Urothelium cell line (cell line): ENCODE measurements around the gene DOK6.
"Not testable (repeated sequence)": the region's sequence is repeated elsewhere in the genome, so short reads cannot be mapped to it uniquely, and the experiment has no call there.

Experiments used
- DNase-seq: peaks from one replicate; pipeline ENCODE4 v3.0.0; 2011; ENCODE audit warnings: low spot score, mixed read lengths
- FAIRE-seq: peaks from 2 replicates; lab custom pipeline; 2011; peaks lifted over from hg19 to GRCh38; lab: Jason Lieb, UNC

DOK6 gene

DNA sequence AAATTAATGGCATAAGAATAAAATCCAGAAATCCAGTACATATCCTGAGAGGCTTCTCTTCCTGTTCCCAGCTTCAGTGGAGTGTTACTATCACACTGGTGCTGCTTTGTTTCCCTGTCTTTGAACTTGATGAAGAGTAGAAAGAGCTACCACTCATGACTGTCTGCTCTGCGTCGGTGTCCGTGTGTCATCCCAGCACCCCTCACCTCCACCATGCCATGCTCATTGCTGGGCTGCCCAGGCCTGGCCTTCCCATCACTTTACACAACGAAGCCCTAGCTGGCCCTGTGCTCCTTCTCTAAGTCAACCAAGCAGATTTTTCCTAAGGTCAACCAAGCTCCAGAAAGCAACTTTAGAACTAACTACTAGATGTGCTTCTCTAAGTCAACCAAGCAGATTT lies 215.4 kb downstream of the DOK6 start:
- DNase-seq (no peak), FAIRE-seq (no peak)

DNA sequence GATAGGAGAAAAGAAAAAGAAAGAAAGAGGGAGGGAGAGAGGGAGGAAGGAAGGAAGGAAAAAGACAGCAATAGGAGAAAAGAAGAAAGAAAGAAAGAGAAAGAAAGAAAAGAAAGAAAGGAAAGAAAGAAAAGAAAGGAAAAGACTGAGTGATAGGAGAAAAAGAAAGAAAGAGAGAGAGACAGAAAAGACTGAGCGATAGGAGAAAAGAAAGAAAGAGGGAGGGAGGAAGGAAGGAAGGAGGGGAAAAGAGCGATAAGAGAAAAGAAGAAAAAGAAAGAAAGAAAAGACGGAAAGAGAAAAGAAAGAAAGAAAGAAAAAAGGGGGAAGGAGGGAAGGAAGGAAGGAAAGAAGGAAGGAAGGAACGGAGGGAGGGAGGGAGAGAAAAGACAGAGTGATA lies 216.7 kb downstream of the DOK6 start:
- FAIRE-seq = no peak
- DNase-seq = no peak

DNA sequence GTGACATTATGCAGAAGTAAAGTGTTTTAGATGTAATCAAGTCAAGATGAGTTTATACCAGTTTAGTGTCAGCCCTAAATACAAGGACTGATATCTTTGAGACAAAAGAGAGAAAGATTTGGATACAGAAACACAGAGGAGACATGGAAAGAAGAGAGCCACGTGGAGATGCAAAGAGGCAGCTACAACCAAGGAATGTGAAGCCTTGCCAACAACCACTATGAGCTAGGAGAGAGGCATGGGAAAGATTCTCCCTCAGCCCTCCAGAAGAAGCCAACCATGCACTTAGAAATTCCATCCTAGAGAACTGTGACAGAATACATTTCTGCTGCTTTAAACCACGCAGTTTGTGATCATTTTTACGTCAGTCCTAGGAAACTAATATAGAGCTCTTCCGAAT lies 217.2 kb downstream of the DOK6 start:
- FAIRE-seq (no peak), DNase-seq (no peak)

DNA sequence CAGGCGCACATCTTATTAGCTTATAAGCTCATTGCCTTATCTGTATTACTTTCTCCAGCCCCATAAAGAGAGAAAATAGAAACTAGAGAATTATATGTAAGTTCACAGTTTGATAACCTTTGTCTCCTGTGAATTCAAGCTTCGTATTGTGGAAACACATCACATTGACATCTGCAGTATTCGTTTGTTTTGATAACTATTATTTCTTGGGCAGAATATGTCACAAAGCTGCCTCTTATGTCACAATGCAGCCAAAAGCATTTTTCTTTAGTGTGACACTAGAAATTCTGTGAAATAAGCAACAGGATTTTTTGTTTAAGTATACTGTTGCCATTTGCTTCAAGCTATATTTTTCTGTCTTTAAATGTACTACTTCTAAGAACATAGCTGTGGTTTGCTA lies 221.5 kb downstream of the DOK6 start:
- no peak for FAIRE-seq
- DNase-seq = no peak

GRCh38 chr18:69622961-69623360 lies 222.3 kb downstream of the DOK6 start:
- DNase-seq (no peak), FAIRE-seq (no peak)

DNA sequence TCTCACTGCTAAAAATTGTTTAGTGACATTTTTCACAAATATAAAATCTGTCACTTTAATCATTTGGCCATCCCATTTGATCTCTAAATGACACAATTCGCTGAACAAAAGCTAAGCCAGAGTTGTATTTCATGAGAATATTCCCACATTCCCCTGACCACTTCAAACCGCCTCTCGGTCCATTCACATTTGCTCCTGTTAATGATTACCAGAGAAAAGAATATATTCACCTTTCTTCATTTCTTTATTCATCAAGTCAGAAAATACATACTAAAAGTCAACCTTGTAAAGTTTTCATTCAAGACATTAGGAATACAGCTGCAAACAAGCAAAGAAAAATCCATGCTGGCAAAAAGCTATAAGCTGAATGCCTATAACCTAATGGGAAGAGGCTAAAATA lies 225.5 kb downstream of the DOK6 start:
- no peak for DNase-seq
- FAIRE-seq = no peak

DNA sequence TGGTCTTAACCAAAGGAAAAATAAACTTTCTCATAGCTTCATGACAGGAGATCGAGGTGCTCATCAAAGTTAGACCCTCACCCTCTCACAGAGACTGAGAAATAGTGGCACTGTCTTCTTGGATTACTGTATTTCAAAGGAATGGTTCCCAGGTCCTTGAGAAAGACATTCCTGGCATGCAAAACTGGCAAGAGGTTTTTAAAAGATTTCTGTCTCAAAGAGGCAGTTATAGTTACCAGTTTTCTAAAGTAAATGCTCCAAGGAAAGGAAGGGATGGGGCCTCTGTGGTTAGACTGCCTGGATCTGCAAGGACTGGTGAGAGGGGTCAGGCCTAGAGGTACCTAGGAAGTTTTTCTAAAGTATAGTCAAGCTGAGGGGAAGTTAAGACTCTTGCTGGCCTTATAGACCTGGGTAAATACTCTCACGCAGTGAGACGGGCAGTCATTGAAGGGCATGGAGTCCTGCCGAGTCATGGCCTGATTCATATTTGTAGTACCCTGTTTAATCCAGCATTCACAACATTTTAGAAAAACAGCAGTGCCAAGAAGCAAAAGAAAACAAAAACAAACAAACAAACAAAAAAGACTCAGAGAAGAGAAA lies 226.1 kb downstream of the DOK6 start:
- no peak for DNase-seq

DNA sequence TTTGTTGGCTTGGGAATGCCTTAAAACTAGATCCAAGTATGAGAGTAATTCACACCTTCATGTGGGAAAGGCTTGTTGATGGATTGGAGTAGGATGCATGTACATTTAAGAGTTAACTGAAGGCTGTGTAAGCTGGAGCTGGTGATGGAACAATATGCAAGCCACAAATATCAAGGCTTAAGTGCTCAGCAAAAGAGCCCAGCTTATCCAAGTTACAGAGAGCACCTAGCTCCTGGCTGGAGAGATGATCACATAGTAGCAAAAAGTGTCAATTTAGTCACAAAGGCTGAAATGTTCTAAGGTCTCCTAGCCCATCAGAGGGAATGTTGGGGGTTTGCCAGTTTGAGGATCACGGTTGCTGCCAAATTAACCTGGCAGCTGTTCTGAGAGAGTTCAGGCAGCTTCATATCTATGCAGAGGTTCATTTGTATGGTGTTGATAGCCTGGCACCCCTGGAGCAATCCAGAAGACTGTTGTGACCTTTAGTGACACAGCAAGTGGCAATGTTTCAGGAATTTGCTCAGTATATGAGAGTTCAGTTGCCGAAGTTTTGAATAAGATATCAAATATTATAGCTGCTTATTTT lies 228.2 kb downstream of the DOK6 start:
- no peak for DNase-seq
- FAIRE-seq = no peak

More for the DNA sequence above, 226.1 kb downstream of the DOK6 start:
- no peak for FAIRE-seq

DNA sequence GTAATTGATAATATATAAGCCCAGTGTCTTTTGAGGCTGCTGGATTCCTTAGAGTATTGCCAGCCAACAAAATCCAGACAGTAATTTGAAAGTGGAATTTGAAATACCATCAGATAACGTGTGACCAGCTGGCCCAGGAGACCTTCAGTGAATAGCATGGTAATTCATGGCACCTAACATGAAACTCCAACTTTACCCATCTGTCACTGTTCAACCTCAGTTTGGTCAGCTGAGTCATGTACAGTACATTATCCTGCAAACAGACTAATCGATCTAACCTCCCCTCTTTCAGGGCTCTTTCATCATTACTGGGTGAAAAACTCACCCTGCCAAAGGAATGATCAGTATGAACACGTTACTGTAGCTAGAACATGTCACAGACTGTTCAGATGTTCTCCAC lies 230.6 kb downstream of the DOK6 start:
- FAIRE-seq (no peak), DNase-seq (no peak)

DNA sequence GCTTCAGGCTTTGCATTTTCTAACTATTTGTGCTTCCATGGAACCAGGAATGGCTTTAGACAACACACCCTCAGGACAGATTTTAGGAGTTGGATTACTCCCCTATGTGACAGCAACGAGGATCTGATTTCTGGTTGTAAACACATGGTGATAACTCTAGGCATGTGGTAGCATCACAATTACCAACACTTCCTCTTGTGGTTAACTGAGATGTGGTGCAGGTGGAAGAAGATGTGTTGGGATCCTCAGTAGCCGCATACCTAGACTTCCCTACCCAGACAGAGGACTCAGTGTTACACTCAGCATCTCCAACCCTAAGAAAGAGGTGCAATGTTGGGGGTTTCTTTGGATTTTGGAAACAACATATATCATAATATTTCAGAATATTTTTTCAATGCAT lies 234.8 kb downstream of the DOK6 start:
- FAIRE-seq (no peak), DNase-seq (no peak)

DNA sequence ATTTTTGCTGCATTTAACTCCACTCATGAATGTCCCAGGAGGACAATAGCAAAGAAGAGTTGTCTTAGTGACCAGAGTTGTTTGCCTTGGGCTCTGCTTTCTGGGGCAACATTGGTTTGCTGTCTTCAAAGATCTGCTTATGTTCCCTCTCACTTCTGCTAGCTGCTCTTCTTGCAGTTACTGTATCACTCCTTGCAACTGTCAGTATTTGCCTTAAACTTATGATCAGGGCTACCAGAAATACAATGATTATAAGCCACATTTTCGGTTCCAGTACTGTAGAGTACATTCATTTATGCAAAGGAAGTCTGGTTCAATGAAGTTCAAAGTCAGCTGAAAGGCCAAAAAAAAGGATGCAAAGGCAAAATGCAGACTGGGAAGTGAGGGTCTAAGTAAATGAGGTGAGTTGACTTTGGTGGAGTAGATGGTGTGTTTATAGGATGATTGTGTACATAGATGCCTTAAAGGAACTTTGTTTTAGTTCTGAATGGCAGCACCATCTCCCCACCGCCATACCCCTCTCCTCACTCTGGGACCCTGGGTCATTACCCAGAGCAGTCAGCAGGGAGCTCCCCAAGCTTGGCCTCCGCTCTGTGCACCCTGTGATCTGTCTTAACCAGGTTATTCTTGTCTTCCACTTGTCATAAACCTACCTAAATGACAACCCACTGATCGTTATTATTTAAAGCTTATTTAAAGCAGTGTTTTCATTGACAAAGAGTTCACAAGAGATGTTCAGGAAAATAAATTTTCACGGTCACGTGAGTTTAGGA lies 236.0 kb downstream of the DOK6 start:
- no peak for DNase-seq
- FAIRE-seq = no peak

DNA sequence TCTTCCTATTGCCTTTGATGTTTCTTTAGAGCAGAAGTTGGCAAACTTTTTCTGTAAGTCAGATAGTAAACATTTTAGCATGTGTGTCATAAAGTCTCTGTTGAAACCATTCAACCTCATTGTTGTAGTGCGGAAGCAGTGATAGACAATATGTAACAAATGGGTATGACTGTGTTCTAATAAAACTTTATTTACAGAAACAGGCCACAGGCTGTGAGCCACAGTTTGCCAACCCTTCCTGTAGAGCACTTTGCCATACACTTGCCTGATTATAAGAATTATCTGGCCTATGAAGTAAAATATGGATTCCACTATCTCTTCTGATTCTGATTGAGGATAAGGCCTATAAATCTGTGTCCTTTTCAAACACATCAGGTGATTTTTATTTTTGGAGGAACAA lies 237.4 kb downstream of the DOK6 start:
- no peak for FAIRE-seq
- no peak for DNase-seq

DNA sequence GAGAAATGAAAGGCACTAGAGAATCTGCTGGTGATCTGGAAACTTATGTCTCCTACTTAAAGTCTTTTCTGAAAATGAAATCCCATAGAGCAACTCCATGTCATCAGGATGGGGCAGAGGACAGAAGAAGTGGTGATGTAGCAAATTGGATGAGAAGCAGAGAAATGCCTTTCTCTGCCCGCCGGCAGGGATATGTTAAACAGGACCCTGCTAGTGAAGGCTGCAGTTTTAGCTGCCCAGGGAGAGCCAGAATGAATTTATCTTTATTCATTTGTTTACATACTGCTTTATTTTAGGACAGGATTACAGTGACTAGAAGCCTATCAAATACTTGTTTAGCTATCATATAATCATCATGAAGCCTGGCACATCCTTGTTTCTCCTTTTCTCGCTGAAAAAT lies 247.0 kb downstream of the DOK6 start:
- no peak for FAIRE-seq

DNA sequence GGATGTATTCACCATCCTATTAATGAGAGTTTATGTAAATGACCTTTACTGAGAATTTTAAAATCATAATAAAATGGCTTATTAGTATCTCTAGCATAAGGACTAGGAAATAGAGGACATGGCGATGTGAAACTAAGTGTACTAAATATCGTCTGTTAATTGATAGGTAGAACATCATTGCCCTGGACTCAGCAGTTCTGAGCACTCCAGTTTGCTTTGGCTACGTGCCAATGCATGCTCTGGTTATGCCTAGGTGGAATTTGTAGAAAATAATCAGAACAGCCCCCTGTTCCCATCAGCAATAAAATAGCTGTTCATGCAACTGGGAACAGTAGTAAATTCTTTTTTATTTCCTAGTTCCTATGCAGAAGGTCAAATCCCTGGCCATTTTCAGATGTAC lies 247.8 kb downstream of the DOK6 start:
- FAIRE-seq (no peak), DNase-seq (no peak)

More for the DNA sequence above, 247.0 kb downstream of the DOK6 start:
- DNase-seq = no peak

DNA sequence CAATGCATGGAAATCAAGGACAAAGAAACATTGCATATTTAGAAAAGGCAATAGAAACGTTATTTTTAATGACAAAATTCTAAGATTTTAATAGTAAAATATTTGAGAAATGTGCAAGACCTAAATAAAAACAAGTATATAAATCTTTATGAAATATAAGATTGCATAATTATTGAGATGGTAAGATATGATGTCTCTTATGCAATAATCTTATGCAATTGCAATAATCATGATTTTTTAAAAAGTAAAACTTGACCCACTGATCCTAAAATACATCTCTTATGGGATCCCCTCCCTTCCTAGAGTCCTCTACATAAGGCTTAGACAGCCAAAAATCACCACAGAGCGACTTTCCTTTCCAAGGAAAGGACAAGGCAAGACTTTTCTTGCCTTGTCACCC lies 249.0 kb downstream of the DOK6 start:
- DNase-seq (no peak), FAIRE-seq (no peak)

DNA sequence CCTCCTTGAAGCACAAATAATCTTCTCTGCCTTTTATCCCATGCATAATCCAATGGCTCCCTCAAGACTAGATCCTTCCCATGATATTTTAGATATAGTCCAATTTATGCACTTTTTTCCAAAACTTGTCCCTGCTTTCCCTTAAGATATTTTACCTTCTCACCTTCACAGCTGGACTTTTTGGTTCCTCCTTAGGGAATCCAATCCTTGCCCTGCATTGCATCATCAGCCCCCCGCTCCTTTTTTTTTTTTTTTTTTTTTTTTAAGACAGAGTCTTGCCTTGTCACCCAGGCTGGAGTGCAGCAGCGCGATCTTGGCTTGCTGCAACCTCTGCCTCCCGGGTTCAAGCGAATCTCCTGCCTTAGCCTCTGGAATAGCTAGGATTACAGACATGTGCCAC lies 250.6 kb downstream of the DOK6 start:
- DNase-seq (no peak), FAIRE-seq (no peak)

GRCh38 chr18:69655816-69656215 lies 255.1 kb downstream of the DOK6 start:
- DNase-seq (no peak), FAIRE-seq (no peak)

DNA sequence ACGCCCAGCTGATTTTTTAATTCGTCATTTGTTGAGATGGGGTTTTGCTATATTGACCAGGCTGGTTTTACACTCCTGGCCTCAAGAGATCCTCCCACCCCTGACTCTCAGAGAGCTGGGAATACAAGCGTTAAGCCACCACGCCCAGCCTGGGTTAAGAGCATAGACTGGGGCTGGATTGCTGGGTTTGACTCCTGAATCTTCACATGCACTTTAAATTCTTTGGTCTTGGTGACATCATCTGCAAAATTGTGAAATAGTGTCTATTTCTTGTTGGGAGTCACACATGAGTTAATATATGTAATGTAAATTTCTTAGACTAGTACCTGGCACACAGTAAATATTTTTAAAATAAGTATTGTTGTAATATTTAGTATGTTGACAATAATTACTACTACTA lies 257.4 kb downstream of the DOK6 start:
- no peak for DNase-seq
- no peak for FAIRE-seq

GRCh38 chr18:69658685-69659084 lies 258.0 kb downstream of the DOK6 start:
- FAIRE-seq = no peak
- no peak for DNase-seq

DNA sequence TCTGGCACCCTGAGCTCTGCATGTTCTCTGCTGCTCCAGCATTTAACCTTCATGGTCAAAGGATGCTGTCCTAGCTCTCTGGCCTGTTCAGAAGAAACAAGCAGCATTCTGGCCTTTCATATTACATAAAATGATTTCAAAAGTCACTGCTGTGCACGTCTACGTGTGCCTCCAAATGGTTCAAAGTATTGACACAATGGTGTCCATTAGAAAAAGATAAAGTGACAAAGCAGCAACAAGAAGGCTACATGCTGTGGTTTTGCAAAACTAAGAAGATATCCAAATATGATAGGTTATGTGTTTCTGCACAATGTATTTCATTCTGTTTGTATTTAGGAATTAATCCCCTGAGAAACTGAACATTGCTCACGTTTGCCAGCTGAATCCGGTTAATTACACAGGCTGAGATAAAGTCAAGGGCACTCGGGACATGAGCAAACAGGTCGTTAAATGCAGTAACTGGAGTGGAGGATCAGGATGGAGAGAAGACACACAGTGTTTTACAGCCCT lies 258.5 kb downstream of the DOK6 start:
- no peak for FAIRE-seq
- DNase-seq = no peak

DNA sequence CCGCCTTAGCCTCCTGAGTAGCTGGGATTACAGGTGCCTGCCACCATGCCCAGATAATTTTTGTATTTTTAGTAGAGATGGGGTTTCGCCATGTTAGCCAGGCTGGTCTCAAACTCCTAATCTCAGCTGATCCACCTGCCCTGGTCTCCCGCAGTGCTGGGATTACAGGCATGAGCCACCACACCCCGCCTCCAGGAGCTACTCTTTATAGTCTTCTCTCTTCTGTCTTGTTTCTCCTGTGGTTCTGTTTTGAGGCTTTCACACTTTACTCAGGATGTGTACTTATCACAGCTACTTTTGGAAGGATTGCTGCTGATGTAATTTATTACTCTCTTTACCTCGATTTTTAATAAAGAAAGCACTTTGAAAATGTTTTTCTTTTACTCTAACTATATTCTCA lies 261.4 kb downstream of the DOK6 start:
- FAIRE-seq, DNase-seq: not testable (repeated sequence)

DNA sequence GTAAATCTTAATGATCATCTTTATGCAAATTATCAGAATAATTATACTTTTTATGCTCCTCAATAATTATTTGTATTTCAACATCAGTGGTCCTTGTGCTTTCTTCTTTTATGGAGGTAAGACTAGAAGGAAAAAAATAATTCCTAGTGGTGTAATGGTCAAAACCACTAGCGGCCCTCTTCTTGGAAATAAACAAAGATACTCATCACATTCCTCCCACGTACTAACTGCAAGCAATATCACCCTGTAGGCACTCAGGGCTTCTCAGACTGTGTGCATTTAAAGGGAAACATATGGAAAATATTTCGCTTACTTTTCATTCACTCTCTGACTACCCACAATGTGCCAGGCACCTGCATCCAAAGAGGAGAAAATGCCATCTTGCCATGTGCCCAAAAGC lies 263.7 kb downstream of the DOK6 start:
- FAIRE-seq (no peak), DNase-seq (no peak)
